ENCODE data around the gene CD274.
A peak's percentile ranks its signal among the peaks of the same experiment; 100 is the strongest.
"Not testable (repeated sequence)": the region's sequence is repeated elsewhere in the genome, so short reads cannot be mapped to it uniquely, and the experiment has no call there.

The CD274 gene

DNA sequence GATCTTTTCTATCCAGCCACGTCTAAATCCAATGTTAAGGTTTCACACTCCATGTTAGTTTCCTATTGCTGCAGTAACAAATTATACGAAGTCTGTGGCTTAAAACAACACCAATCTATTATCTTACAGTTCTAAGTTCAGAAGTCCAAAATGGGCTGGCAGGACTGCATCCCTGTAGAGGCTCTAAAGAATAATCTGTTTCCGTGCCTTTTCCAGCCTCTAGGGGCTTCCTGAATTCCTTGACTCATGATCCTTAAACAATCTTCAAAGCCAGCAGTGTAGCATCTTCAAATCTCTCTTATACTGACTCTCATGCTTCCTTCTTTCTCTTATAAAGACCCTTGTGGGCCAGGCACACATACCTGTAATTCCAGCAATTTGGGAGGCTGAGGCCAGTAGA lies 19.4 kb upstream of the CD274 start:
- H3K4me3 ChIP-seq (ENCODE audit: low read length): no peak overlapping the region
- TF ChIP-seq, protein P1, sequence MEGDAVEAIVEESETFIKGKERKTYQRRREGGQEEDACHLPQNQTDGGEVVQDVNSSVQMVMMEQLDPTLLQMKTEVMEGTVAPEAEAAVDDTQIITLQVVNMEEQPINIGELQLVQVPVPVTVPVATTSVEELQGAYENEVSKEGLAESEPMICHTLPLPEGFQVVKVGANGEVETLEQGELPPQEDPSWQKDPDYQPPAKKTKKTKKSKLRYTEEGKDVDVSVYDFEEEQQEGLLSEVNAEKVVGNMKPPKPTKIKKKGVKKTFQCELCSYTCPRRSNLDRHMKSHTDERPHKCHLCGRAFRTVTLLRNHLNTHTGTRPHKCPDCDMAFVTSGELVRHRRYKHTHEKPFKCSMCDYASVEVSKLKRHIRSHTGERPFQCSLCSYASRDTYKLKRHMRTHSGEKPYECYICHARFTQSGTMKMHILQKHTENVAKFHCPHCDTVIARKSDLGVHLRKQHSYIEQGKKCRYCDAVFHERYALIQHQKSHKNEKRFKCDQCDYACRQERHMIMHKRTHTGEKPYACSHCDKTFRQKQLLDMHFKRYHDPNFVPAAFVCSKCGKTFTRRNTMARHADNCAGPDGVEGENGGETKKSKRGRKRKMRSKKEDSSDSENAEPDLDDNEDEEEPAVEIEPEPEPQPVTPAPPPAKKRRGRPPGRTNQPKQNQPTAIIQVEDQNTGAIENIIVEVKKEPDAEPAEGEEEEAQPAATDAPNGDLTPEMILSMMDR (conservative IDR thresholded peaks at IDR 0.05; ENCODE audit: low read depth, low read length): no peak
- no peak for DNase-seq (ENCODE audit: low read depth)

DNA sequence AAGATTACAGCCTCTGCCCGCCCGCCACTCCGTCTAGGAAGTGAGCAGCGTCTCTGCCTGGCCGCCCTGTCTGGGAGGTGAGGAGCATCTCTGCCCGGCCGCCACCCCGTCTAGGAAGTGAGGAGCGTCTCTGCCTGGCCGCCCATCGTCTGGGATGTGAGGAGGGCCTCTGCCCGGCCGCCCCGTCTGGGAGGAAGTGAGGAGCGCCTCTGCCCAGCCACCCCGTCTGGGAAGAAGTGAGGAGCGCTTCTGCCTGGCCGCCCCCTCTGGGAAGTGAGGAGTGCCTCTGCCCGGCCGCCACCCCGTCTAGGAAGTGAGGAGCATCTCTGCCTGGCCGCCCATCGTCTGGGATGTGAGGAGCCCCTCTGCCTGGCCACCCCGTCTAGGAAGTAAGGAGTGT lies 17.5 kb upstream of the CD274 start:
- DNase-seq (ENCODE audit: low read depth); H3K4me3 ChIP-seq (ENCODE audit: low read length): not testable (repeated sequence)

- H3K4me3 ChIP-seq (ENCODE audit: low read length): not testable (repeated sequence)
These were observed 17.0 kb upstream of the CD274 start for GRCh38 chr9:5433328-5433727.

GRCh38 chr9:5433841-5434810 lies 16.2 kb upstream of the CD274 start:
- not testable (repeated sequence) for H3K4me3 ChIP-seq (ENCODE audit: low read length); DNase-seq (ENCODE audit: low read depth)

More at GRCh38 chr9:5433328-5433727, 17.0 kb upstream of the CD274 start:
- DNase-seq (ENCODE audit: low read depth): not testable (repeated sequence)

- TF ChIP-seq, protein P1 (conservative IDR thresholded peaks at IDR 0.05; ENCODE audit: low read depth, low read length): no peak
- no peak for DNase-seq (ENCODE audit: low read depth)
- H3K4me3 ChIP-seq (ENCODE audit: low read length): no peak overlapping the region
These were observed 14.4 kb upstream of the CD274 start for GRCh38 chr9:5435912-5436311.

- TF ChIP-seq, protein P1 (conservative IDR thresholded peaks at IDR 0.05; ENCODE audit: low read depth, low read length): no peak
- DNase-seq (ENCODE audit: low read depth): no peak
- no peak overlapping the region for H3K4me3 ChIP-seq (ENCODE audit: low read length)
These were observed 13.9 kb upstream of the CD274 start for GRCh38 chr9:5436441-5436840.

DNA sequence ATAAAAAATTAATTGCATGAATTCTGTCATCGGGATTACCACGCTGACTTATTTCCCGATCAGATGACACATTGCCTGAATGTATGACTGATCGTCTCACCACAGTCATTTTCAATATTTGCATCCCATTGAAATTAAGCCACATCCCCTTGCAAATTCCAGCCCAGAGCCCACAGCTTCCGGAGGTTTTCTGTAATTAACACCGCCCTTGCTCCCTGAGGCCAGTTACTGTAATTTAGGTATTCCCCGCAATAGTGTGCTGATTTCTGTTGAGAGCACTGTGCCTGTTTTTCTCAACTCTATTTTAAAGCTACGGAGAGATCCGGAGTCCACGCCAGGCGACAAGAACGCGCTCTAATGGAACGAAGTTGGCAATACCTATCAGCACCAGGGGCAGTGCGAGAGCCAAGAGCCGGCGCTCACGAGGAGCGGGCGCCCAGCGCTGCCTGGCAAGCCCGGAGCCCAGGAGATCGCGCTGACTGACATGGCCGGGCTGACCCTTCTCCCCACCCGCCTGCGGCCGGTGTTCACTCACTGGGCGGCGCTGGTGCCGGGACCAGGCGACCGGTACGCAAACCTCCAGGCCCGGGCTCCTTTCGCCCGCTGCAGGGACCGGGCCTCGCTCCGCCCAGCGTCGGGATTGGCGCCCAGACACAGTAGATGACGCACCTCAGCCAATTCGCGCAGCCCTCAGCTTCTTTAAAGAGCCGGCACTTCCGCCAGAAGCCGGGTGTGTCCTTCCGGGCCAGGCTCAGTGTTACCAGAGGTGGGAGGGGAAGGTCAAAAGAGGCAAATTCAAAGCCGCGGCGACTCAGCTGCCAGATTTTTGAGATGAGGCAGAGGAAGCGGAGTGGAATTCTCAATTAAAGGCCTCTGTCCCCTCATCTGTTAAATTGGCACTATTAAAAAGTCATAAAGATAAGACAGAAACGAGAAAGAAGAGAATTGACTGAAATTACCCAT lies 12.8 kb upstream of the CD274 start, which contains the start of gene PLGRKT:
Gene PLGRKT (minus strand): TSS at position 672 of the 963 bp plus-strand sequence. CDS start 5,948 bp downstream, outside the sequence.
- H3K4me3 ChIP-seq (ENCODE audit: low read length): peak within 1 kb of the TSS; percentile 85
- peak; percentile 79 for DNase-seq (ENCODE audit: low read depth)
- TF ChIP-seq, protein P1 (conservative IDR thresholded peaks at IDR 0.05; ENCODE audit: low read depth, low read length): peak; percentile 11

DNA sequence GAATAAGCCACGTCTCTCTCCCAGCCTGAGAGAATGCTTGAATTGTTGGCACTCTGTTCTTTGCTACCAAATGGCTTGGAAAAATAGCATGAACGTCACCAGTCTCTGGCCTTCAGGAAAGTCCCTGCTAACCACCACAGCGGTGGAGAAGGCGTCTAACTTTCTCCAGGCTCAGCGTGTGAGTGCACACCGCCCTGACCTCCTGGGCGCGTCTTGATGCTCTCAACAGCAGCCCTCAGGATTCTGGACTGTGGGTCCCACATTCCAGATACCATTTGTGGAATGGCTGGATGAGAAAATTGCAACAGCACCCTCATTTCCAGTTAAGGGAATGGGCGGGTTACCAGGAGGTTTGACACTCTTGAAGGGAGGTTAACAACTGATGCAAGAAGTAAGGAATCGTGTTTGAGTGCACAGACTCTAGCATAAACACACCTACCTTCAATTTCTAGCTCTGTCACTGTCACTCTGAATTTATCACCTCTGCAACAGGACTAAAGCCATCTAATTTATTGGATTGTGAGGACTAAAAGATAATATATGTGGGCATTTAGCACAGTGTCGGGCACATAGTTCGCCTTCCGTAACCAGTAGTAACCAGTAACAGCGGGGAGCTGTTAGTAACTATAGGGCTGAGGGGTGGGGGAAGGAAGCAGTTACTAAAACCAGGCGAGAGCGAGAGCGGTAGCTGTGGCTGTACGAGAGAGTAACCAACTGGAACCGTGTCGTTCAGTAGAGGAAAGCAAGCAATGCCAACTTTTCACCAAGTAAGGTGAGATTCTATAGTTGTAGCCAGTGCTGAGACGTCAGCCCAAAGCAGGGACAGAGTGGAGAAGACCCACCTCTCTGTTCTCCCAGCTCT lies 11.8 kb upstream of the CD274 start:
- peak overlapping the region; percentile 85 for H3K4me3 ChIP-seq (ENCODE audit: low read length)
- TF ChIP-seq, protein P1 (conservative IDR thresholded peaks at IDR 0.05; ENCODE audit: low read depth, low read length): no peak
- no peak for DNase-seq (ENCODE audit: low read depth)

All from retinal pigment epithelial cell (primary cell).